Neural cell (in vitro differentiated cells): ENCODE results near the gene CNOT2.

ENCODE experiments used
- CTCF ChIP-seq: fragments of 450-650 bp; IDR thresholded peaks from 2 replicates; pipeline ENCODE4 v1.5.1; 2014; ENCODE audit warnings: antibody characterized with exemption, mild to moderate bottlenecking, moderate library complexity; ENCODE audit not compliant: poor library complexity, severe bottlenecking
- EP300 ChIP-seq: fragments of 450-650 bp; conservative IDR thresholded peaks from 2 replicates; pipeline ENCODE4 v1.6.1; 2014; ENCODE audit warnings: antibody characterized with exemption, mild to moderate bottlenecking, moderate library complexity; ENCODE audit not compliant: poor library complexity, severe bottlenecking
- MXI1 ChIP-seq: fragments of 450-650 bp; conservative IDR thresholded peaks from 2 replicates; pipeline ENCODE4 v1.6.1; 2014; ENCODE audit warnings: antibody characterized with exemption, mild to moderate bottlenecking; ENCODE audit not compliant: poor library complexity, severe bottlenecking
- POLR2AphosphoS5 ChIP-seq: IDR thresholded peaks from 2 replicates; pipeline ENCODE4 v1.6.1; 2012

- TF ChIP-seq CTCF (no peak), MXI1 (no peak), POLR2AphosphoS5 (no peak), EP300 (no peak)
Measured at GRCh38 chr12:70268972-70269371, 25.7 kb downstream of the CNOT2 start.
